NCI-H2081 (cell line): ENCODE data around the gene SPIRE1.

Experiments used
- DNase-seq, 2 experiments: peaks; one replicate each; lab custom pipeline; 2025; lab: John Stamatoyannopoulos, UW

Gene SPIRE1

GRCh38 chr18:12657684-12658425, at the start of gene SPIRE1:
TSS of gene SPIRE1 (minus strand) at chr18:12658107. CDS start at chr18:12657866, 241 bp downstream.
- DNase-seq: peak; percentile 58 to 64

- DNase-seq: peak in 1 of 2 experiments; percentile 29
Measured at GRCh38 chr18:12703664-12704063, 45.8 kb upstream of the SPIRE1 start.

- DNase-seq: no peak
Measured at GRCh38 chr18:12703096-12703567, 45.2 kb upstream of the SPIRE1 start.

GRCh38 chr18:12702221-12703095, 44.6 kb upstream of the SPIRE1 start, which contains the start of the genes CEP76 and PSMG2:
TSS of gene CEP76 (minus strand) at chr18:12702723. CDS start at chr18:12702548, 175 bp downstream.
TSS of gene PSMG2 (plus strand) at chr18:12703042. CDS start at chr18:12703108, 66 bp downstream.
- DNase-seq: peak; percentile 76 to 86

GRCh38 chr18:12701161-12701560, 43.3 kb upstream of the SPIRE1 start:
- no peak for DNase-seq

- DNase-seq: no peak
Measured at GRCh38 chr18:12699747-12700146, 41.8 kb upstream of the SPIRE1 start.

GRCh38 chr18:12694032-12694431, 36.1 kb upstream of the SPIRE1 start:
- DNase-seq: no peak

- no peak for DNase-seq
Measured at GRCh38 chr18:12692206-12692605, 34.3 kb upstream of the SPIRE1 start.

- no peak for DNase-seq
Measured at GRCh38 chr18:12689256-12689850, 31.4 kb upstream of the SPIRE1 start.

GRCh38 chr18:12686100-12686499, 28.2 kb upstream of the SPIRE1 start:
- no peak for DNase-seq

GRCh38 chr18:12679183-12679786, 21.4 kb upstream of the SPIRE1 start:
- peak in 1 of 2 experiments; percentile 45 for DNase-seq

- no peak for DNase-seq
Measured at GRCh38 chr18:12668041-12668440, 10.1 kb upstream of the SPIRE1 start.

- DNase-seq: peak; percentile 9 to 41
Measured at GRCh38 chr18:12659904-12660605, 2.1 kb upstream of the SPIRE1 start.

GRCh38 chr18:12658426-12659138, 675 bp upstream of the SPIRE1 start:
- peak; percentile 33 to 34 for DNase-seq

GRCh38 chr18:12656938-12657683, 796 bp downstream of the SPIRE1 start:
- DNase-seq: peak in 1 of 2 experiments; percentile 52

GRCh38 chr18:12656605-12656937, 1.3 kb downstream of the SPIRE1 start:
- DNase-seq: peak in 1 of 2 experiments; percentile 13

- no peak for DNase-seq
Measured at GRCh38 chr18:12654971-12655370, 2.9 kb downstream of the SPIRE1 start.

- DNase-seq: no peak
Measured at GRCh38 chr18:12652861-12653401, 5.0 kb downstream of the SPIRE1 start.

- no peak for DNase-seq
Measured at GRCh38 chr18:12651651-12652050, 6.3 kb downstream of the SPIRE1 start.

- DNase-seq: no peak
Measured at GRCh38 chr18:12647773-12648172, 10.1 kb downstream of the SPIRE1 start.
